NCI-H69 (cell line): ENCODE measurements around the gene CD248.
A peak's percentile ranks its signal among the peaks of the same experiment; 100 is the strongest.
"Not testable (repeated sequence)": the region's sequence is repeated elsewhere in the genome, so short reads cannot be mapped to it uniquely, and the experiment has no call there.

Source experiments
- DNase-seq: peaks from one replicate; lab custom pipeline; 2025; lab: John Stamatoyannopoulos, UW

The CD248 gene

DNA sequence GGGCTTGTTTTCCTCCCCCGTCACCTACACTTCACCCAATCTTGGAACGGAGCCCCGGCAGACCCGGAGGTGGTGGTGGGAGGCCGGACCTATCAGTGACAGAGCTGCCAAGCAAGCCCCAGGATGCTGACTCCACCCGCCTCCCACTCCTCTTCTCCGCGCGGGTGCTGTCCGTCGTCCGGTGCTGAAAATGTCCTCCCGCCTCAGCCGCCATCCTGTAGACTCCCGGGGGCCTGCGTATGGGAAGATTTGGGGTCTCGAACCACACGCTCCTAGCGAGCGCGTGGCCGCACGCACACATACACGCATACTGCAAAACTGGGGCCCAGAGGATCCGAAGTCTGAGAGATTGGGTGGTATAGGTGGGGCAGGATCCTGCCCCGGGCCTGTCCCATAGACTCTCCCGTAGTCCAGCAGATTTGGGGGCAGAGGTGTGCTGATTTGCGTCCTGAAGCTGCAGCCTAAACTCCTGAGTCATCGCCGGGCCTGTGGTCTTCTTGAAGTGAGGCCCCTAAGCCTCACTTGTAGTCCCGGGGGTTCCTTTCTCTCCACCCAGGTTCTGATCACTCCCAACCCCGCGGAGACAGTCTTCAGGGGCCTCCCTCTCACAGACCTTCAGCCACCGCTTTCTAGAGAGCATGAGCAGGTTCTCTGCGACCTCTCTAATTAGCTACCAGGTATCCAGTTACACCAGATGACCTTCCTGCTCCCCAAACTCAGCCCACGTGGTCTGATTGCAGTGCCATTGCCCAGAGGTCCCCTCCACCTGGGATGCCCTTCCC lies 27.1 kb downstream of the CD248 start:
- peak; percentile 91 for DNase-seq

DNA sequence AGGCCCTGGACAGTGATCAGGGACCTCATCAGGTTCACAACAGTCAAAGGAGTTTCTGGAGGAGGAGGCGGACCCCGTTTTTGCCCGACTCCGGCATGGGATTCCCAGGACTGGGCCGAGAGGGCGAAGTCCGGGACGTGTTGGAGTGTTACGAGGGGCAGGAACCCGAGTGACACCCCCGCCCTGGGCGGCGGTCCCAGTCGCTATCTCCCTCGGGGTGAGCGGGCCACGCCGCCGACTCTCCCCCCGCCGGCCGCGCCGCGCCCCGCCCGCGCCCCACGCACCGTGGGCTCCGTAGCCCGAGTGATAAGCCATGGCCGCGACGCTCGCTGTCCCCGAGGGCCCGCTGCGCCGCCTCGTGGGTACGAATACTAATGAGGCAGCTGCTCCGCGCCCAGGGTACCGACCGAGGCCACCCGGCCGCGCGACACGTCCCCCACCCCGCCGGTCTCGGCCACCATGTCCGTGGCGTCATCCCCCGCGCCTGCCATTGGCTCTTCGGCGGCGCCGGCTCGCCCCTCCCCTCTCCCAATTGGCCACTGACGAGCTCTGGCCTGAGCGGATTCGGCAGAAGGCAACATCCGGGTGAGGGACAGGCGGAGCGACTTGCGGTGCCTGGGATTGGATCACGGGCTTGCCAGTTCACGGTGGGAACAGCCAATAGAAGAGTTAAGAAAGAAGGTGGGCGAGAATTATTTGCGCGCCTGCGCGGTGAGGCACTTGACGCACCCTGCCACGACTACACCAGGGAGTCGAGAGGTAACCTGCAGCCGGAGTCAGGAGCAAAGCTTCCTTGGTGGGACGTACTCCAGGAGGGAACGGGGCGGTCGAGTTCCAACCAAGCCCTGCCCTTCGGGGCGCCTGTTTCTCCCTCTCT lies 27.9 kb downstream of the CD248 start, which contains the start of gene YIF1A:
Gene YIF1A (minus strand): TSS at position 473 of the 877 bp plus-strand sequence. CDS start 158 bp downstream, at position 315.
- peak; percentile 100 for DNase-seq

DNA sequence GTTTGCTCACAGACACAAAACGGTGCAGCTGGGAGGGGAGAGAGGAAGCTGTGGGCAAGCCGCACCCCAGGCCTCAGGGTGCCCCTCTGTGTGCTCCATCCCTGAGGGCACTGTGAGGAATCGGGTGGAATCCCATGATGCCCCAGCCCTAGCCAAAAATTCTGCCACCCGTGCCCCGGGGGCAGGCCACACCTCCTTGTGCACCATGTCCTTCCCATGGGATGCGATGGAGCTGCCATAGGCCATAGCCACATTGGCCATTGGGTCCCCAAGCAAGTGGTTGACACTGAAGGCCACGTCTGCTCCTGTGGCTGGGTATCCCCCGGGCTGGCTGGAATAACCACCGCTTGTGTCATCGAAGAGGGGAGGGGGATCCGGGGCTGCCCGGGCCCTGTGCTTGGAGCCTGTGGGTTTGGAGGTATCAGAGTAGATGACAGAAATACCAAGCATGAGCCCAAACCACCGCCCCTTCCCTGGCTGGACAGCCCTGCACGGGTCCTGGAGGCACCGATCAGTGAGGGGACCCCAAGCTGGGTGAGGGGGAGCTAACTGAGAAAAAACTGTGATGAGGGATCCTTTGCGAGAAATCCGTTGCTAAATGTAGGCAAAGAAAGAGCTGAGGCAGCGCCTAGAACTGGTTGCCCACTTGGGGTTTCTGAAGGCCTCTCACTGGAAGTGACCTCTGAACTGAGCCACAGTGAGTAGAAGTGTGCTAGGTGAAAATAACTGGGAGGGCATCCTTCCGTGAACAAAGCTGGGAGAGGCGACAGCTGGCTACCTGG lies 28.8 kb downstream of the CD248 start:
- peak; percentile 34 for DNase-seq

DNA sequence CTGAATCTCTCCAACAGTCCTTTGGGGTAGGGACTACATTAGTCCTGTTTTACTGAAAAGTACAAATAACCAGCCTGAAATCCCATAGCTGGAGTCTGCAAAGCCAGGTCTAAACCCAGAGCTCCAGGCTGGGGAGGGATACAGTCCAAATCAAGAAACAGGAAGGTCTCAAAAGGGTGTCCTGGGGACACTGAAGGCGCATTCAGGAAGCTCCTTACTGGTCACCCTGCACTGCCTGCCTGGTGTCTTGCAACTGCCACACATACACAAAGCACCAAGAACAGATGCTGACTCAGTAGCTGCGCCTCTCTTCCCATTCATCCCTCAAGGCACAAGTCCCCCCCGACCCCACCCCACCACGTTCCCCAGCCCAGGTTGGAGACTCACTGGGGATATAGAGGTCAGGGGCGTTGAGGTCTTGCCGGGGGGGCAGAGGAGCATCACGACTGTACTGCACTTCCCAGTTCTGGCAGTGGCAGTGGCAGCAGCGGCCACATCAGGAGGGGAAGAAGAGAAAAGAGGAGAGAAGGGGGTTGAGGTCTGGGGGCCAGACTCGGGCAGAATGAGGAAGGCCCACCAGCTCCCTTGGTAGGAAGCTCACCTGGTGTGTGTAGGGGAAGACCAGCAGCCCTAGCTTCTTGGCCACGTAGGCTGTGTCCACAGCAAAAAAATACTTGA lies 29.5 kb downstream of the CD248 start:
- DNase-seq: no peak

DNA sequence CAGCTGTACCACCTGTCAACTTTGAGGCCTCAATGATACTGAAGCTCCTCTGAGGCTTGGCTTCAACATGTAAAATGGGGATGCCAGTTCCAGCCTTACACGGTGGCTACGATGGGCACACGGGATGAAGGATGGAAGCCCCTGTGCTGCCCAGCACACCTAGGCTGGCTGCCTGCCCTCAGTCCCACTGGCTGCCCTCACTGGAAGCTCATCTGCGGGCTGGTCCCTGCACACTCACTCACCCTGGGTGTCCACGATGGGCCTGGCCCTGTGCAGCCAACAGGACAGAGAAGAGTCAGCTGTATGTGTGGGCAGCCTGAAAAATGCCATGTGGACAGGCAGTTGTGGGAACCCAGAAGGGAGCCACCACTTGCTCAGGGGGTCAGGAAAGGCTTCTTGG lies 30.1 kb downstream of the CD248 start:
- DNase-seq: no peak

DNA sequence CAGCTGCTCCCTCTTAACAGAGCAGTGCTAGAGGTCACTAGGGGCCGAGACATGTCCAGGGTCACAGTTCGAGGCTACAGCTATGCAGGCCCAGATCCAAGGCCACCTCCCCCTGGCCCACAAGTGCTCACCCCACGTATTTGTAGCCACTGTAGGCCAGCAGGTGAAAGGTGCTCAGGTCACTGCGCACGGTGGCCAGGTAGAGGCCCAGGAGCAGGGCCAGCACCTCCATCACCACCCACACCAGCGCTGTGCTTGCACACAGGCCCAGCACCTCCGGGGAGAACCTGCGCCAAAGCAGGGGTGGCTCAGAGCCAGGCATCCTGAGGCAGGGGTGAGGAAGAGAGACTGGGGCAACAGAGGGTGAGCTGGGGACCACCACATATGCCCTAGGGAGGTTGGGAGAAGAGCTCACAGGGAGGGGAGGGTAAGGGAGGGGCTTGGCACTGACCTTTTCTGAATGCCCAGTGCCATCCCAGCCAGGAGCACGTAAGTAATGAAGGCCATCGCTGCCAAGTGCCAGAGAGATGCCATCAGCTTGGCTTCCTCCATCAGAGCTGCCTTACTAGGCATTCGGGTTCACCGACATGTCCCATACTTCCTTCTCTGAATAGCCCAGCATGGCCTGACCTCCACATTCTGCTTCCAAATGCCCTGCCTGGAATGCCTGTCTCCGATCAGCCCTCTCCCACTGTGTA lies 31.4 kb downstream of the CD248 start:
- DNase-seq: no peak

DNA sequence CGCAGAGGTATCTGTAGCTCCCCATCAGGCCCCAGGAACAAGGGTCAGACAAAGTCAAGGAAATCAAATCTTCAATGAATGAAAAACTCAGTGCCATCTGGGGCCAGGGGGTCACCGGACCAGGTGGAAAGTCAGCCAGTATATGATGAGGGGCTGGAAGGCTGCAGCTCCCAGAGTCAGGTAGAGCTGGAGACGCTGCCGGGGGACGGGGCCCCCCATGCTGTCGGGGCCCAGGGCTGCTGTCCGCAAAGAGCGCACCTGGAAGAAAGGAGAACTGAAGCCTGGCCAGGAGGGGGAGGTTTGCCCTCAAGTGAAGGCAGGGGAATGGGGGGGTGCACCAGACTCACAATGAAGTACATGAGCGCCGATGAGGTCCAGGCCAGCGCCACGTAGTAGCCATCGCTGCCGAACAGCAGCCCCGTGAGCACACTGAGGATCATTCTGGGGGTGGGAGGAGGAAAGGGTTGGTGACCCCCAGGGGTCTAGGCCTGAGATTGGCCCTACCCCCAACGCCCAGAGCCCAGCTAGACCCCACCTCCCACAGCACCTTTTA lies 32.2 kb downstream of the CD248 start:
- DNase-seq: no peak

DNA sequence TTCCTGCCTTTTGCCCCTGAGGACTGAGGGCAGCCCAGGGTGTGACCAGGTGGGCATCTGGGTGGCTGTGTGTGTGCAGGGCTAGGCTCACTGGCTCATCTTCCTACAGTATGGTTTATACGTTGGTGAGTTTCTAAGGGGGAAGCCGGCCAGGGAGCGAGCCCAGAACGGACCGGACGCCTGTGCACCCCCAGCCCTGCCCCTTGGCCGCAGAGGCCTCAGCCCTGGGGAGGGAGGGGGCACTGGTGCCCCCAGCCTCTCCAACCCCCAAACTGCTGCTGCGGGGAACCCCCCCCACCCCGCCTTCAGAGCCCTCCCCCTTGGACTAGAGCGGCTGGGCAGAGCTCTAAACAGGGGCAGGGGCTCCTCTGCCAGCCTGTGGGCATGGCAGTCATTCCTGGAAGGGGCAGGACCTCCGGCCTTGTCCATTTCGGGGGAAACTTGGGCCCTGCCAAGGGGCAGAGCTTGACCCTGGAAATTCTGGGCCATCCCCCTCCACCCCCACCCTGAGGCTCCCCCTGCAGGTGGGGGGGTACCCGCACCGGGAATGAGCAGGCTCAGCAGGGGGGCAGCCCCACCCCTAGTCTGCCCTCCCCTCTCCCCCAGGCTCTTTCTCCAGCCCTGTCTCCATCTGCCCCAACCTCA lies 33.3 kb downstream of the CD248 start:
- peak; percentile 25 for DNase-seq

DNA sequence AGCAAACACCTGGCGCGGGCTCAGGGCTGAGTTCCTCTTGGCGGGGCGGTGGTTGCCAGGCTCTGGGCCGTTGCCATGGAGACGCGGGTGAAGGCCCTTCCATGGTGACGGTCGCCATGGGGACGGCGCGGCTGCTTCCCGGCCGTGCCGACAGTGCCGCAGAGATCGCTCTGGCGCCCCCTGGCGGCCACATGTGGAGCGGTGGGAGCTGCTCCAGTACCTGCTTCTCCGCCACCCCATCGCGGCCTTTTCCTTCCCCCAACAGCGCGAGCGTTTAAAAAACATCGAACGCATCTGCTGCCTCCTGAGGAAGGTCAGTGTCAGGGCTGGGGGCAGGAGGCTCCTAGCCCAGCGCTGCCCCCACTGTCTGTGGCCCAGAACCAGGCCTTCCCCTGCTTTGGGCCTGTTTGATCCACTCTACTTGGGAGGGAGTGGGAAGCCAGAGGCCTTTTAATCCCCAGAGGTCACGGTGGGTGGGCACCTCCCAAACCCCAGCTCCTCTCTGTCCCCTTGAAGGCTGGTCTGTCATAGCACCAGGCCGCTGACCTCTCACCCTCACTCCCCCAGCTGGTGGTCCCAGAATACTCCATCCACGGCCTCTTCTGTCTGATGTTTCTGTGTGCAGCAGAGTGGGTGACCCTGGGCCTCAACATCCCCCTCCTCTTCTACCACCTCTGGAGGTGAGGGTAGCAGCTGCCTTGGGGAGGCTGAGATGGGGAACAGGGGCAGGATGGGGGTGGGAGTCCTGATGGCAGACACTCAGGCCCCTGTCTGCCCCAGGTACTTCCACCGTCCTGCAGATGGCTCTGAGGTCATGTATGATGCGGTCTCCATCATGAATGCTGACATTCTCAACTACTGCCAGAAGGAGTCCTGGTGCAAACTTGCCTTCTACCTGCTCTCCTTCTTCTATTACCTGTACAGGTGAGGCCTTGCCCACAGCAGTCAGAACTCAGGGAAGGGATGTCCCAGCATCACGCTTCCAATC lies 34.1 kb downstream of the CD248 start:
- peak; percentile 100 for DNase-seq

DNA sequence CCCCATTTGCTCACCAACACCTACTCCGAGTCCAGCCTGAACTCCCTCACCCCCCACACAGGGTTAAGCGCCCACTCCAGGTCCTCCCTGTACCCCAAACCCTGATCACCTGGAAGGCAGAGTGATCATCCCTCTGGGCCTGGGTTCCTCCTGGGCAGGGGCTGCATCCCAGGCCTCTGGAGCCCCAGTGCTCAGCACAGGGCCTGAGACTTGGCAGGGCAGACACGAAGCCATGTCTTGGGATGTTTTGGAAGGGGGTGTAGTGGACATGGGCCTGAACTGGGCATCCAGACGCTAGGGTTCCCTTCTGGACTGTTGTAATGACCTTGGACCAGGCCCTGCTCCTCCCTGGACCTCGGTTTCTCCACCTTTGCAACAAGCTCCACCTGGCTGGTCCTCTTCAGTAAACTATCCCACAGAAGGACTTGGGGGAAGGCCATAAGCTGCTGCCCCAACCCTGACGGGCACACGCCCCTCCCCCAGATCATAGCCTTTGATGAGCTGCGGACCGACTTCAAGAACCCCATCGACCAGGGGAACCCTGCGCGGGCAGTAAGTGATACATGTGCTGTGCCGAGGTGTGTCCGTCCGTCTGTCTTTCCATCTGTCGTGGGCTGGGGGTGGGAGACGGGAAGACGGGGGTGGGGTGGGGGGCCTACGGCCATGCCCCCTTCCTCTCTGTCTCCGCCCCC lies 34.9 kb downstream of the CD248 start:
- no peak for DNase-seq

DNA sequence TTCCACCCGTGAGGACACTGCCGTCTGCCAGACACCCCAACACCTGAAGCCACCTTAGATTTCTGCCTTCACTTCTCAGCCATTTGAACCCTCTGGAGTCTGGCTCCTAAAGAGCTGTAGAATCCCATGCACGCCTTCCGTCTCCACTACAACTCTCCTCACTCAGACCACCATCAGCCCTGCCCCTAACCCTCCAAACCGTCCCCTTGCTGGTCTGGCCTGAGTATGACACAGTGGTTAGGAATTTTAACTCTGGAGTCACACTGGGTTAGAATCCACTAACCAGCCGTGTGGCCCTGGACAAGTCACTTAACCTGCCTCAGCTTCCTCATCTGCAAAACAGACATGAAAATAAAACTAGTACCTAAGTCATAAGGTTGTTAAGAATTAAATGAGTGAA lies 35.8 kb downstream of the CD248 start:
- no peak for DNase-seq

DNA sequence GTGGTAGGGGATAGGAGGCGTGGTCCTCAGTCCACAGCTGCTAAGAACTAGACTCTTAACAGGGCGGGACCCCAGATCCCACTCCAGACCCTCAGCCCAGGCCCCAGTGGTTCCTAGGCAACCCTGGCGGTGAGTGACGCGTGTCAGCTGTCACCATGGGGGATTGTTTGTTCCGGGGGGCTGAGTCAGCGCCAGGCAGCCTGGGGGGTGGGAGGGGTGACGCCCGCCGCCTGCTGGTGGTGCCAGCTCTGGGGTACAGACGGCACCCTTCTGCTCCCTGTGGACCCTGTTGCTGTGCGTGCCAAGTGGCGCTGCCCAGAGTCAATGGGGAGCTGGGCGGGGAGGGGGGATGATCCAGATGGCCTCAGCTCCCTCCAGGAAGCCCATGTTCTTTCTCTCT lies 36.4 kb downstream of the CD248 start:
- peak; percentile 47 for DNase-seq

DNA sequence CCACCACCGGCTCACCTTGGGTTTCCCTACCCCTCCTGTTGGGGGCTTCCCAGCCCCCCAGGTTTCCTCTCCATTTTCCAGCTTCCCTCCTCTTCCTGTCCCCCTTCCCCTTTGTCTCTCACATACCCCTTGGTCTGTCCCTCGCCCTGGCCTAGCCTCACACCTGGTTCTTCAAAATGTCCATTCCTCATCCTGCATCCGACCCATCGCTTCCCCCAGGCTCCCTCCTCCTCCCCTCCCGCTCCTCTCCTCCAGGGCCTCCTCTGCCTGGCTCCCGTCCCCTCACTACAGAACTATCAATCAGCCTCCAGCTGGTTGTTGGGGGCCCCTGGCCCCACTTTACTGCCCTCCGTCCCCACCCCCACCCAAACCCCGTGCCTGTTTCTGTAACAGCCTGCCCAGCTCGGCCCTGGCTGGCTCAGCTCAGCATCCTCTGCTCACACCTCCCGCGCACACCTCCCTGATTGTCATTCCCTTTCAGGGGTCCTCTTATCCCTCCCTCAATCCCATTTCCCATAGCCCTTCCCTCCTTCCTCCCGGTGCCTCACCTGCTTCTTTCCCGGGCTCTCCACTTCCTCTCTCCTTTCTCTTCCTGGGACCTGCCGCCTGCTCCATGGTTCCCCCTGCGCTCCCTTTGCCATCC lies 37.6 kb downstream of the CD248 start:
- DNase-seq: peak; percentile 44

DNA sequence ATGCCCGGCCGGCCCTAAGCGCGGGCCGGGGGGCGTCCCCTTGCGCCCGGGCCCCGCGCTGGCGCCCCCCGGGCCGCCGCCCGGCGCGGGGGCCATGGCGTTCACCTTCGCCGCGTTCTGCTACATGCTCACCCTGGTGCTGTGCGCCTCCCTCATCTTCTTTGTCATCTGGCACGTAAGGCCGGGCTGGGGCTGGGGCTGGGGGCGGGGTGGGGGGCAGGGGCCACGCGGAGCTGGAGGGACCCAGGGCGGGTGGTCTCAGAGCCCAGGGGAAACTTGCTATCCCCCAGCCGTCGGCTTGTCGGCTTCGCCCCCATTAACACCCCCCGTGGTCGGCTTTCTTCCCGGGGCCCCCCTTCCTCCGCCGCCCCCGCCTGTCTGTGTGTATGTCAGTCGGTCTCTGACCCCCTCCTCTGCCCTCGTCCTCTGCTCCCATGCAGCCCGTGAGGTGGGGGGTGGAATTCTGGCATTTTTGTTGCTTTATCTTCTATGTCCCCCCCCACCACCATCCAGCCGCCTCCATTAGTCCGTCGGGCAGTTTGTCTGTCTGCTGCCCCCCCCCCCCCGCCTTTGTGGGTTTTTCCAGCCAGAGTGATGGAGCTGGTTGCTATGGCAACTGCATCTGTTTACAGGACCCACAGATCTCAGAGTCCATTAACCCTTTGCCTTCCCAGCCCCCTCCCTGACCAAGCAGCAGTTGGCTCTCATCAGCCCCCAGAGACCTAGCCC lies 38.3 kb downstream of the CD248 start:
- peak; percentile 60 for DNase-seq

DNA sequence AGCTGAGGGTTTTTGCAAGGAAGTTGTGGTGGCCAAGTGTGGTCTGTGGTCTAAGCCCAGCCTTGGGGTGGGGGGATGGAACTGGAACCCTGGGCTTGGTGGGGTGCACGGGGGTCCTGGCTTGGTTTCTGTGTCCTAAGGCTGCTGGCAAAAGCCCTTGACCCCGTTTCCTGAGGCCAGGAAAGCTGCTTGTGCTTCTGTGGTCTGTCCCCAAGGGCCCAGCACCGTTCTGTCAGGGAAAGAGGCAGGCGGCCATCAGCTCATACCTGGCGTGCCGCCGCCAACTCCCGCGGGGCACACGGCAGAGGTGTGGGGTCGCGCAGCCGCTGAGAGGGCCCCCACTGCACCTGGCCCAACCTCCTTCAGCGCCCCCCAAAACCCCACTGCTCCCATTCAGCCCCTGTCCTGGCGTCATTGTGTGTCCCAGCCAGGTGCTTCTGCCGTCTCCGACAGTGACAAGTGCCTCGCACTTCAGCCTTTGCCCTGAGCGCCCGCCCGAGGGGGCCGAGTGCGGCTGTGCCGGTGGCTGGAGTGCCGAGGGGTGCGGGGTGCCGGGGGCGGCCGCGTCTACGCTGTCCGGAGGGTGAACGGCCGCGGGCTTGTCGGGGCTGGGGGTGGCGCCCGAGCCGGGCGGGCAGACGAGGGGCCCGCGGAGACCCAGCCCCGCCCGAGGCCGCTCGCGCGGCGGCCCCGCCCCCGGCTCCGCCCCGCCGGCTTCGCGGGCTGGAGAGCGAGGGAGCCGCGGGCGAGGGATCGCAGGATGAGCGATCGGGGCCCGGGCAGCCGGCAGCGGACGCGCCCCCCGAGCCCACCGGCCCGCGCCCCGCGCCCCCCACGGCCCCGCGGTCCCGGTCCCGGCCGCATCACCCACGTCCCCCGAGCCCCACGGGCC lies 39.1 kb downstream of the CD248 start, which contains the start of gene CNIH2:
Gene CNIH2 (plus strand): TSS at position 705 of the 892 bp plus-strand sequence. CDS start 282 bp downstream, outside the sequence.
- peak; percentile 79 for DNase-seq

DNA sequence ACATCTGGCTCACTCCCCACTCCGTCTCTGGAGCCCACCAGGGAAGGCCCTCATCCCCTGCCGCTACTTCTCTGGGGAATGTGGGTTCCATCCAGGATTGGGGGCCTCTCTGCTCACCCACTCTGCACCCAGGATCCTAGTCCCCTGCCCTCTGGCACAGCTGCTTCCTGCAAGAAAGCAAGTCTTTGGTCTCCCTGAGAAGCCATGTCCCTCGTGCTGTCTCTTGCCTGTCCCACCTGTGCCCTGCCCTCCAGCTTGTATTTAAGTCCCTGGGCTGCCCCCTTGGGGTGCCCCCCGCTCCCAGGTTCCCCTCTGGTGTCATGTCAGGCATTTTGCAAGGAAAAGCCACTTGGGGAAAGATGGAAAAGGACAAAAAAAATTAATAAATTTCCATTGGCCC lies 39.8 kb downstream of the CD248 start:
- DNase-seq: not testable (repeated sequence)
